Mesenchymal stem cell (in vitro differentiated cells and primary cell): ENCODE measurements around the gene LIN9.
A peak's percentile ranks its signal among the peaks of the same experiment; 100 is the strongest.

Experiments
- DNase-seq: peaks from one replicate; pipeline ENCODE4 v3.0.0-alpha.2; 2013
- H2AFZ ChIP-seq: one replicate; pipeline ENCODE4 v1.6.1; 2013; ENCODE audit warnings: low read depth, mild to moderate bottlenecking, control low read depth, inconsistent platforms, low read length, moderate library complexity
- H2AK5ac ChIP-seq: 2 replicates; pipeline ENCODE4 v1.6.1; 2013; ENCODE audit warnings: low read length, moderate library complexity, mild to moderate bottlenecking, inconsistent platforms; ENCODE audit not compliant: severe bottlenecking
- H2BK120ac ChIP-seq: one replicate; pipeline ENCODE4 v1.6.1; 2013; ENCODE audit warnings: low read depth, mild to moderate bottlenecking, inconsistent platforms, low read length, moderate library complexity
- H2BK12ac ChIP-seq, 2 experiments: one replicate each; pipeline ENCODE4 v1.6.1; 2013; ENCODE audit warnings: inconsistent platforms in 2 of 2, low read length in 2 of 2, mild to moderate bottlenecking in 2 of 2, moderate library complexity in 2 of 2, control low read depth in 1 of 2
- H2BK15ac ChIP-seq: one replicate; pipeline ENCODE4 v1.6.1; 2013; ENCODE audit warnings: mild to moderate bottlenecking, low read depth, inconsistent platforms; ENCODE audit not compliant: poor library complexity, severe bottlenecking
- H2BK5ac ChIP-seq: 2 replicates; pipeline ENCODE4 v1.6.1; 2013; ENCODE audit warnings: low read depth, mild to moderate bottlenecking, low read length, control low read depth, inconsistent platforms; ENCODE audit not compliant: poor library complexity, severe bottlenecking
- H3K14ac ChIP-seq, 2 experiments: one replicate each; pipeline ENCODE4 v1.6.1; 2013; ENCODE audit warnings: inconsistent platforms in 2 of 2, low read length in 2 of 2, control low read depth in 1 of 2, mild to moderate bottlenecking in 1 of 2, moderate library complexity in 1 of 2
- H3K18ac ChIP-seq, 2 experiments: one replicate each; pipeline ENCODE4 v1.6.1; 2013; ENCODE audit warnings: inconsistent platforms in 2 of 2, low read length in 2 of 2, control low read depth in 1 of 2, low read depth in 1 of 2, mild to moderate bottlenecking in 1 of 2
- H3K23ac ChIP-seq, 2 experiments: one replicate each; pipeline ENCODE4 v1.6.1; 2013; ENCODE audit warnings: inconsistent platforms in 2 of 2, low read length in 2 of 2, mild to moderate bottlenecking in 2 of 2, moderate library complexity in 2 of 2, control low read depth in 1 of 2
- H3K27ac ChIP-seq: 2 replicates; pipeline ENCODE4 v1.5.1; 2013; ENCODE audit warnings: mild to moderate bottlenecking, moderate library complexity, low read length, control low read depth, inconsistent platforms; ENCODE audit not compliant: poor library complexity, severe bottlenecking
- H3K27me3 ChIP-seq, 2 experiments: 2 replicates each; pipeline versions ENCODE4 v1.6.1 to v1.7.0; 2013; ENCODE audit warnings: low read length in 2 of 2, mild to moderate bottlenecking in 2 of 2, moderate library complexity in 2 of 2, control low read depth in 1 of 2, inconsistent platforms in 1 of 2; ENCODE audit not compliant: control insufficient read depth in 1 of 2, insufficient read depth in 1 of 2
- H3K36me3 ChIP-seq, 2 experiments: 2 replicates each; pipeline versions ENCODE4 v1.6.1 to v1.7.0; 2013; ENCODE audit warnings: low read length in 2 of 2, control low read depth in 1 of 2, inconsistent platforms in 1 of 2, low read depth in 1 of 2, mild to moderate bottlenecking in 1 of 2; ENCODE audit not compliant: insufficient read depth in 2 of 2, control insufficient read depth in 1 of 2
- H3K4ac ChIP-seq, 2 experiments: one replicate each; pipeline ENCODE4 v1.6.1; 2013; ENCODE audit warnings: inconsistent platforms in 2 of 2, low read length in 2 of 2, mild to moderate bottlenecking in 2 of 2, moderate library complexity in 2 of 2, control low read depth in 1 of 2, low read depth in 1 of 2
- H3K4me1 ChIP-seq: 2 replicates; pipeline ENCODE4 v1.6.1; 2013; ENCODE audit warnings: low read depth, low read length, control low read depth; ENCODE audit not compliant: control insufficient read depth, insufficient read depth
- H3K4me2 ChIP-seq: 2 replicates; pipeline ENCODE4 v1.6.1; 2013; ENCODE audit warnings: low read length, mild to moderate bottlenecking, inconsistent platforms; ENCODE audit not compliant: poor library complexity, severe bottlenecking
- H3K4me3 ChIP-seq, 2 experiments: 2 replicates each; pipeline versions ENCODE4 v1.5.1 to v1.7.0; 2013; ENCODE audit warnings: low read length in 2 of 2, mild to moderate bottlenecking in 2 of 2, control low read depth in 1 of 2, low read depth in 1 of 2; ENCODE audit not compliant: insufficient read depth in 1 of 2
- H3K79me1 ChIP-seq: replicated peaks from 2 replicates; pipeline ENCODE4 v1.6.1; 2013; ENCODE audit warnings: mild to moderate bottlenecking, control low read depth, low read length, inconsistent platforms; ENCODE audit not compliant: poor library complexity, severe bottlenecking
- H3K9ac ChIP-seq: 2 replicates; pipeline ENCODE4 v1.7.0; 2013; ENCODE audit warnings: mild to moderate bottlenecking, low read length, moderate library complexity
- H3K9me3 ChIP-seq: 2 replicates; pipeline ENCODE4 v1.7.0; 2013; ENCODE audit warnings: mild to moderate bottlenecking, low read length; ENCODE audit not compliant: control insufficient read depth
- H4K8ac ChIP-seq: one replicate; pipeline ENCODE4 v1.6.1; 2013; ENCODE audit warnings: inconsistent platforms, mild to moderate bottlenecking, low read length, moderate library complexity
- H4K91ac ChIP-seq: one replicate; pipeline ENCODE4 v1.6.1; 2013; ENCODE audit warnings: mild to moderate bottlenecking, low read length, inconsistent platforms
- WGBS: methylation state at CpG from one replicate; pipeline ENCODE4 v1.1.7; 2013; ENCODE audit warnings: mixed read lengths; 5-methylcytosine and 5-hydroxymethylcytosine counted together

LIN9 gene

DNA sequence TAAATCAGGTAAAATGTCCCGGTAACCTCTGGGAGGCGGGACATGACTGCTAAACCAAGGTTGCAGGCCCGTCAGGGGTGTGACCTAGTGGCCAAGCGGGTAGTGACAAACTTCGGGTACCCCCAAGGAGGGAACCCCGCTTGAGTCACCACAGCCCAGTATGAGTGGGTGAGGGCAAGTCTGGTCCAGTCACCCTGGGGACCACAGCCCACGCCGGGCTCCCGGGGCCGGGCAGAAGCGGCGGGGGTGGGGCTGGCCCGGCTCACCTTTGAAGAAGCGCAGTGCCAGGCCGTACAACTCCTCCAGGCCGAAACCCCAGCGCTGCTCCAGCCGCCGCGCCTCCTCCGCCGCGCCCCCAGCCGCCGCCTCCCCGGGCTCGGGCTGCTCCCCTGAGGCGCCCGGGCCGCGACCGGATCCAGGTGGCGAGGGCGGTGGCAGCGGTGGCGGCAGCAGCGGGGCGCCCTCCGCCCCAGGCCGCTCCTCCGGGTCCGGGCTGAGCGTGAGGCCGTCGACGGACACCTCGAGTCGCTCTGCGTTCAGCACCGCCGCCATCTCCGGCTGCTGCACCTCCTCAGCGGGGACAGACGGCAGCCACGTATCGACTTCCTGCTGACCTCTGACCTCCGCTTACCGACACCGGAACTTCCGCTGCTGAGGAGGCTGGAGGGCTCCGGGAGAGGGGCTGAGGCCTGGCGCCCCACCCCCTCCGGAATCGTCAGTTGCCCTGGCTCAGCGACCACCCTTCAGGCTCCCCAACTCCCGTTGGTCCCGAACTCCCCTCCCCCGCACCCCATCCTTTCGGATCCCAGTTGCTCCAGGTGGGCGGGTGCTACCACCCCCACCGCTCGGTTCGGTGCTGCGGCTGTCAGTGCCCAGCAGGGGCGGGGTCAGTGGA lies 122.6 kb downstream of the LIN9 start, which contains the start of gene ACBD3:
ACBD3 (minus strand) TSS at position 618 of the 895 bp plus-strand sequence; CDS start at position 552, 66 bp downstream.
- H2BK15ac ChIP-seq = peak within 1 kb of the TSS; percentile 84
- H2BK12ac ChIP-seq = peak within 1 kb of the TSS in 1 of 2 experiments; percentile 52
- under 1% methylated on average over 65 of the region's 75 CpGs for WGBS
- H3K23ac ChIP-seq = peak within 1 kb of the TSS in 1 of 2 experiments; percentile 99
- peak within 1 kb of the TSS; percentile 98 for H2AFZ ChIP-seq
- H4K8ac ChIP-seq = peak within 1 kb of the TSS; percentile 100
- peak within 1 kb of the TSS; percentile 94 for H2BK120ac ChIP-seq
- peaks cover 12 to 21% of the 10 kb centered on the region in 2 experiments for H3K36me3 ChIP-seq
- peak within 1 kb of the TSS; percentile 99 to 100 for H3K18ac ChIP-seq
- H3K27me3 ChIP-seq = no peaks in the 10 kb centered on the region
- H3K4me2 ChIP-seq = peak within 1 kb of the TSS; percentile 77
- H2AK5ac ChIP-seq = peak within 1 kb of the TSS; percentile 71
- H3K9me3 ChIP-seq = no peaks in the 10 kb centered on the region
- peak within 1 kb of the TSS; percentile 98 for H4K91ac ChIP-seq
- peak within 1 kb of the TSS; percentile 96 to 100 for H3K4ac ChIP-seq
- peak; percentile 91 for DNase-seq
- peak within 1 kb of the TSS; percentile 96 to 99 for H3K4me3 ChIP-seq
- peak within 1 kb of the TSS; percentile 89 for H2BK5ac ChIP-seq
- H3K27ac ChIP-seq = peak within 1 kb of the TSS; percentile 66
- H3K79me1 ChIP-seq = no peaks in the 10 kb centered on the region
- peak within 1 kb of the TSS; percentile 97 for H3K9ac ChIP-seq
- H3K4me1 ChIP-seq = peaks cover 9% of the 10 kb centered on the region
- H3K14ac ChIP-seq = peak within 1 kb of the TSS; percentile 81 to 98

DNA sequence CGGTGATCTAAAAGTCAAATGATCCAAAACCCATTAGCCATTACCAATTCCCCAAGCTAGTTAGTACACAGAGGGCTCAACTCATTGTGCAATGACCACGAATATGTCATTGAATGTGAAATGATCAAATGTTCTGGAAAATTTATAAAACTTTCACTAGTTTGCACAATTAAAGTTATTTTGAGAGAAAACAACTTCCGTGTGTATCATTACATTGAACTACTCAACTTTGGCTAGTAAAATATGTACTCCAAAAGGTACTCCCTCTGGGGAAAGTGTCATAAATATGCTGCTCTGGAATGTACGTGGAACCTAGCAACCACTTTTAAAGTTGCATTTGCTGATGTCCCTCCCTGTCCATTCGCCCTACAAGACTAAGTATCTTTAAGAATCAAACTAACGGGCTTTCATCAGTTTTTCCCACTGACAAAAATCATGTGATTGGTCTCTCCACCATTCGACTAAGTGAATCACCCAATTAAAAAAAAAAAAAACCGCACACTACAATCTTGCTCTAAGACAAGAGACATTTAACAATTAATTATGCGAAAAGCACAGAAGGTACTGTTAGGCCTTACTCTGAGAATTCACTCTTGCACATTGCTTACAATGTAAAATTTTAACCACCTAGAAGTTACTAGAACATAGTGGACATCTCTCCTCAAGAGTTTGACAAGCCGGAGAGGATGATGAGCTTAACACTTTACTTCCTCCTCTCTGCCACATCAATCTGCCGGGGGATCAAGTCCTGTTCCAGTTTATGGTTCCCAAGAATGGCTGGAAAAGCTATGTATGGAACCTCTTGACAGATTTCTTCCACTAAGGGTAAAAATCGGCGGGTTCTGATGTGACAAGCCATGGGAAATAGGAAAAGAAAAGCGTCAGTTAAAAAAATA lies 123.6 kb downstream of the LIN9 start:
- Histone ChIP-seq H3K36me3 (peaks cover 12 to 29% of the 10 kb centered on the region in 2 experiments), H2BK15ac (no peak overlapping the region), H3K4ac (no peak overlapping the region), H2AK5ac (no peak overlapping the region), H3K4me2 (peak overlapping the region; percentile 77), H3K79me1 (no peaks in the 10 kb centered on the region), H3K9me3 (no peaks in the 10 kb centered on the region), H3K14ac (peak overlapping the region in 1 of 2 experiments; percentile 81), H2BK120ac (peak overlapping the region; percentile 94), H2BK12ac (no peak overlapping the region), H4K91ac (no peak overlapping the region), H2BK5ac (no peak overlapping the region), H3K18ac (no peak overlapping the region), H3K4me1 (peaks cover 9% of the 10 kb centered on the region), H3K27ac (peak overlapping the region; percentile 40), H3K23ac (no peak overlapping the region), H3K27me3 (no peaks in the 10 kb centered on the region), H3K4me3 (peak overlapping the region; percentile 42 to 96), H2AFZ (no peak overlapping the region), H3K9ac (peak overlapping the region; percentile 97), H4K8ac (no peak overlapping the region)
- 39% methylated on average over 13 of the region's 14 CpGs for WGBS
- DNase-seq = peak; percentile 54

DNA sequence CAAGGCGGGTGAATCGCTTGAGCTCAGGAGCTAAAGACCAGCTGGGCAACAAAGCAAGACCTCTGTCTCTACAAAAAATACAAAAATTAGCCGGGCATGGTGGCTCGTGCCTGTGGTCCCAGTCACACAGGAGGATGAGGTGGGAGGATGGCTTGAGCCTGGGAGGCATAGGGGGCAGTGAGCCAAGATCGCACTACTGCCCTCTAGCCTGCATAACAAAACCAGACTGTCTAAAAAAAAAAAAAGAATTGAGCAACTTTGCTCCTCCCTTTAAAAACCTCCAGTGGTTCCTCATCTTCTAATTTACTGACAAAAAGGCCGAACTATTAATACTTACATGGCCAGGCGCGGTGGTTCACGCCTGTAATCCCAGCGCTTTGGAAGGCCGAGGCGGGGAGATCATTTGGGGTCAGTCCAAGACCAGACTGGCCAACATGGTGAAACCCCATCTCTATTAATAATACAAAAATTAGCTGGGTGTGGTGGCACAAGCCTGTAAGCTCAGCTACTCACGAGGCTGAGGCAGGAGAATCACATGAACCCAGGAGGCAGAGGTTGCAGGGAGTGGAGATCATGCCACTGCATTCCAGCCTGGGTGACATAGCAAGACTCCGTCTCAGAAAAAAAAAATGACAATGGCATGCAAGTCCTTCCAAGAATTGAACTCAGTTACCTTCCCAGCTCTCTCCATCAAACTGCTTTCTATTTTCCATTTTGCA lies 126.8 kb downstream of the LIN9 start:
- no peak overlapping the region for H3K18ac ChIP-seq
- no peaks in the 10 kb centered on the region for H3K79me1 ChIP-seq
- peaks cover 9% of the 10 kb centered on the region for H3K4me1 ChIP-seq
- no peak overlapping the region for H2AFZ ChIP-seq
- H3K9ac ChIP-seq = peak overlapping the region; percentile 44
- no peak overlapping the region for H2AK5ac ChIP-seq
- peaks cover 20 to 42% of the 10 kb centered on the region in 2 experiments for H3K36me3 ChIP-seq
- H3K4me3 ChIP-seq = peak overlapping the region in 1 of 2 experiments; percentile 55
- no peaks in the 10 kb centered on the region for H3K27me3 ChIP-seq
- no peak overlapping the region for H3K23ac ChIP-seq
- H3K14ac ChIP-seq = no peak overlapping the region
- no peak overlapping the region for H2BK12ac ChIP-seq
- H3K4ac ChIP-seq = no peak overlapping the region
- H3K9me3 ChIP-seq = no peaks in the 10 kb centered on the region
- H2BK15ac ChIP-seq = no peak overlapping the region
- peak overlapping the region; percentile 28 for H3K4me2 ChIP-seq
- H4K8ac ChIP-seq = no peak overlapping the region
- no peak overlapping the region for H4K91ac ChIP-seq
- 87% methylated on average over 14 of the region's 14 CpGs for WGBS
- DNase-seq = peak; percentile 67
- H3K27ac ChIP-seq = no peak overlapping the region
- no peak overlapping the region for H2BK5ac ChIP-seq
- no peak overlapping the region for H2BK120ac ChIP-seq
